Hepatocyte (in vitro differentiated cells): ENCODE data around the gene ETV5. TPM values are rescaled to one million over a fixed set of nuclear protein-coding genes. Genes with fewer than 3 reads are reported as not detected.

ENCODE experiments used
- DNase-seq: peaks from one replicate; pipeline ENCODE4 v3.0.0-alpha.2; 2016; ENCODE audit warnings: low spot score
- H2AFZ ChIP-seq: fragments of 200-600 bp; sonication (generic); 2 replicates; pipeline ENCODE4 v1.6.0; 2016; ENCODE audit warnings: antibody characterized with exemption, mild to moderate bottlenecking
- H3K27ac ChIP-seq: fragments of 200-600 bp; sonication (generic); 2 replicates; pipeline ENCODE4 v1.5.1; 2016; ENCODE audit warnings: mild to moderate bottlenecking
- H3K27me3 ChIP-seq: fragments of 200-600 bp; sonication (generic); 2 replicates; pipeline ENCODE4 v1.6.1; 2016
- H3K36me3 ChIP-seq: fragments of 200-600 bp; sonication (generic); replicated peaks from 2 replicates; pipeline ENCODE4 v1.5.1; 2016; ENCODE audit warnings: low read depth; ENCODE audit not compliant: insufficient read depth
- H3K4me1 ChIP-seq: fragments of 200-600 bp; sonication (generic); 2 replicates; pipeline ENCODE4 v1.5.1; 2016; ENCODE audit warnings: mild to moderate bottlenecking, moderate library complexity; ENCODE audit not compliant: insufficient read depth
- H3K4me2 ChIP-seq: fragments of 200-600 bp; sonication (generic); 2 replicates; pipeline ENCODE4 v1.6.0; 2016
- H3K4me3 ChIP-seq: fragments of 200-600 bp; sonication (generic); 2 replicates; pipeline ENCODE4 v1.5.1; 2016; ENCODE audit warnings: mild to moderate bottlenecking
- H3K79me2 ChIP-seq: fragments of 200-600 bp; sonication (generic); 2 replicates; pipeline ENCODE4 v1.6.0; 2017; ENCODE audit warnings: mild to moderate bottlenecking
- H3K9me2 ChIP-seq: fragments of 200-600 bp; sonication (generic); replicated peaks from 2 replicates; pipeline ENCODE4 v1.6.0; 2017; ENCODE audit warnings: mild to moderate bottlenecking; ENCODE audit not compliant: insufficient read depth
- H3K9me3 ChIP-seq: fragments of 200-600 bp; sonication (generic); 2 replicates; pipeline ENCODE4 v1.5.1; 2016; ENCODE audit warnings: low read depth, mild to moderate bottlenecking
- H4K20me1 ChIP-seq: fragments of 200-600 bp; sonication (generic); 2 replicates; pipeline ENCODE4 v1.6.0; 2016; ENCODE audit warnings: mild to moderate bottlenecking; ENCODE audit not compliant: insufficient read depth, poor library complexity, severe bottlenecking
- CTCF ChIP-seq: fragments of 200-600 bp; sonication (generic); IDR thresholded peaks from 2 replicates; pipeline ENCODE4 v1.5.1; 2016; ENCODE audit warnings: antibody characterized with exemption, mild to moderate bottlenecking; ENCODE audit not compliant: poor library complexity
- EZH2 ChIP-seq: fragments of 200-600 bp; sonication (generic); IDR thresholded peaks from 2 replicates; pipeline ENCODE4 v1.6.1; 2016; ENCODE audit warnings: antibody characterized with exemption, mild to moderate bottlenecking, borderline replicate concordance
- EZH2phosphoT487 ChIP-seq: fragments of 200-600 bp; sonication (generic); IDR thresholded peaks from one replicate; pipeline ENCODE4 v1.6.1; 2018; ENCODE audit warnings: antibody characterized with exemption, mild to moderate bottlenecking, low read depth, moderate library complexity; ENCODE audit not compliant: unreplicated experiment, severe bottlenecking
- WGBS: methylation state at CpG from one replicate; pipeline ENCODE4 v1.1.6; 2016; ENCODE audit warnings: low lambda C conversion rate; ENCODE audit errors: missing lambda C conversion rate; 5-methylcytosine and 5-hydroxymethylcytosine counted together
- polyA plus RNA-seq: library from polyadenylated mRNA; unstranded; fragments of >200 nt; fragmentation: Nextera tagmentation; extraction: Ambion mirVana; gene quantifications from 2 replicates; pipeline ENCODE4 v1.2.1, GENCODE V29; 2016
- total RNA-seq: library from RNA; depleted of rRNA; stranded (reverse); fragments of >200 nt; gene quantifications from 2 replicates; pipeline ENCODE4 v1.2.3, GENCODE V29; 2014

ETV5 gene
- total and polyA plus RNA-seq, 2 experiments from 2014 or later, result 12.2 to 15.0 TPM

GRCh38 chr3:186081678-186082077, 27.2 kb downstream of the ETV5 start:
- H4K20me1 ChIP-seq, result no peaks in the 10 kb centered on the region
- no peak overlapping the region for H3K4me3 ChIP-seq
- TF ChIP-seq EZH2phosphoT487, result no peak
- no peak for TF ChIP-seq EZH2
- TF ChIP-seq CTCF, result no peak
- H3K79me2 ChIP-seq, result no peaks in the 10 kb centered on the region
- H3K27me3 ChIP-seq, result no peaks in the 10 kb centered on the region
- H3K9me2 ChIP-seq, result no peaks in the 10 kb centered on the region
- no peak overlapping the region for H3K27ac ChIP-seq
- no peak overlapping the region for H2AFZ ChIP-seq
- no peaks in the 10 kb centered on the region for H3K36me3 ChIP-seq
- WGBS, result 84% methylated on average over 2 of the region's 2 CpGs
- no peak overlapping the region for H3K4me2 ChIP-seq
- H3K9me3 ChIP-seq, result no peaks in the 10 kb centered on the region
- H3K4me1 ChIP-seq, result no peaks in the 10 kb centered on the region
- DNase-seq, result no peak

GRCh38 chr3:186080849-186081438, 27.9 kb downstream of the ETV5 start:
- TF ChIP-seq EZH2phosphoT487 (no peak), CTCF (no peak), EZH2 (no peak)
- Histone ChIP-seq H3K4me3 (no peak overlapping the region), H3K4me2 (no peak overlapping the region)

GRCh38 chr3:186079925-186080324, 29.0 kb downstream of the ETV5 start:
- no peaks in the 10 kb centered on the region for H3K4me1 ChIP-seq
- no peak overlapping the region for H3K4me2 ChIP-seq
- H3K27me3 ChIP-seq, result no peaks in the 10 kb centered on the region
- H3K27ac ChIP-seq, result no peak overlapping the region
- H3K4me3 ChIP-seq, result no peak overlapping the region
- 62% methylated on average over 7 of the region's 7 CpGs for WGBS
- H3K9me3 ChIP-seq, result no peaks in the 10 kb centered on the region
- H3K36me3 ChIP-seq, result no peaks in the 10 kb centered on the region
- H4K20me1 ChIP-seq, result no peaks in the 10 kb centered on the region
- no peaks in the 10 kb centered on the region for H3K9me2 ChIP-seq
- no peak overlapping the region for H2AFZ ChIP-seq
- TF ChIP-seq EZH2 (no peak), CTCF (no peak), EZH2phosphoT487 (no peak)
- DNase-seq, result no peak
- H3K79me2 ChIP-seq, result no peaks in the 10 kb centered on the region

More at GRCh38 chr3:186080849-186081438, 27.9 kb downstream of the ETV5 start:
- no peaks in the 10 kb centered on the region for H4K20me1 ChIP-seq
- H3K27me3 ChIP-seq, result no peaks in the 10 kb centered on the region
- H3K36me3 ChIP-seq, result no peaks in the 10 kb centered on the region
- H3K27ac ChIP-seq, result no peak overlapping the region
- H3K79me2 ChIP-seq, result no peaks in the 10 kb centered on the region
- H3K9me3 ChIP-seq, result no peaks in the 10 kb centered on the region
- no peak overlapping the region for H2AFZ ChIP-seq
- WGBS, result 77% methylated on average over 5 of the region's 5 CpGs
- DNase-seq, result no peak
- H3K4me1 ChIP-seq, result no peaks in the 10 kb centered on the region
- no peaks in the 10 kb centered on the region for H3K9me2 ChIP-seq
